Transverse colon (tissue), 4 donors: ENCODE measurements around the gene PRDM11. TPM values are rescaled to one million over a fixed set of nuclear protein-coding genes. Genes with fewer than 3 reads are reported as not detected.
A peak's percentile ranks its signal among the peaks of the same experiment; 100 is the strongest.

ENCODE experiments used
- DNase-seq: peaks from one replicate; pipeline ENCODE4 v3.0.0-alpha.2; 2019
- H3K27ac ChIP-seq, 4 donors: fragments of 200-600 bp; sonication (generic); 2 replicates each; pipeline ENCODE4 v1.5.1; 2016 to 2018; ENCODE audit warnings: inconsistent platforms in 4 of 4
- H3K27me3 ChIP-seq: fragments of 200-600 bp; sonication (generic); 2 replicates; pipeline ENCODE4 v1.5.1; 2017; ENCODE audit warnings: inconsistent platforms
- H3K36me3 ChIP-seq, 4 donors: fragments of 200-600 bp; sonication (generic); 2 replicates each; pipeline ENCODE4 v1.5.1; 2017 to 2019; ENCODE audit warnings: inconsistent platforms in 4 of 4
- H3K4me1 ChIP-seq, 4 donors: fragments of 200-600 bp; sonication (generic); 2 replicates each; pipeline ENCODE4 v1.5.1; 2017 to 2020; ENCODE audit warnings: inconsistent platforms in 4 of 4
- H3K4me3 ChIP-seq, 4 donors: fragments of 200-600 bp; sonication (generic); 1 replicate in 1 of 4; 2 replicates in 3 of 4; pipeline versions ENCODE4 v1.5.1 to v1.6.1; 2017 to 2019; ENCODE audit warnings: inconsistent platforms in 4 of 4
- H3K9me3 ChIP-seq, 2 donors: fragments of 200-600 bp; sonication (generic); 2 replicates each; pipeline ENCODE4 v1.5.1; 2017 to 2019; ENCODE audit warnings: inconsistent platforms in 2 of 2
- CTCF ChIP-seq, 5 experiments: fragments of 200-600 bp in 3 of 5; fragments of 450-650 bp in 2 of 5; sonication (generic) in 3 of 5; IDR thresholded peaks; 1 replicate in 2 of 5; 2 replicates in 3 of 5; pipeline ENCODE4 v1.5.1; 2016 to 2017; ENCODE audit warnings: antibody characterized with exemption in 5 of 5, inconsistent platforms in 3 of 5, mild to moderate bottlenecking in 2 of 5, moderate library complexity in 1 of 5
- EP300 ChIP-seq: sonication (generic); formaldehyde crosslinking; IDR thresholded peaks from one replicate; pipeline ENCODE4 v1.6.1; 2017; ENCODE audit warnings: antibody characterized with exemption, low read depth
- POLR2A ChIP-seq: fragments of 450-650 bp; IDR thresholded peaks from one replicate; pipeline ENCODE4 v1.6.1; 2016; ENCODE audit warnings: antibody characterized with exemption, mild to moderate bottlenecking, moderate library complexity
- POLR2AphosphoS5 ChIP-seq, 3 donors: sonication (generic); formaldehyde crosslinking; IDR thresholded peaks; one replicate each; pipeline ENCODE4 v1.6.1; 2016; ENCODE audit warnings: antibody characterized with exemption in 3 of 3
- WGBS, 2 donors: methylation state at CpG; one replicate each; pipeline ENCODE4 v1.1.5; 2018; ENCODE audit warnings: low coverage in 1 of 2; 5-methylcytosine and 5-hydroxymethylcytosine counted together
- in situ Hi-C, 4 donors: fragments of 200-750 bp; cut with MboI; loops; one replicate each; pipeline versions ENCODE4 v1.15.0 to v1.15.1; 2017; ENCODE audit warnings: low sequenced_read_pairs in 3 of 4, low pct_ligation_motif_present in 1 of 4, low pct_unique_long_range_greater_than_20kb in 1 of 4
- intact Hi-C: fragments of 100-400 bp; cut with DNase I; formaldehyde crosslinking; loops from one replicate; pipeline ENCODE4 v1.15.1; 2023; ENCODE audit warnings: low total_unique reads
- total RNA-seq, 4 donors: library from RNA; depleted of rRNA; stranded (reverse); fragments of >200 nt; gene quantifications; one replicate each; pipeline ENCODE4 v1.1.0, GENCODE V29; 2016

Gene PRDM11
- total RNA-seq, 4 donors from 2014 or later = 5.0 to 11.2 (median 7.9) TPM

- Histone ChIP-seq H3K9me3 (no peaks in the 10 kb centered on the region), H3K27ac (no peak overlapping the region), H3K4me1 (no peaks in the 10 kb centered on the region), H3K4me3 (no peak overlapping the region), H3K27me3 (no peaks in the 10 kb centered on the region), H3K36me3 (no peaks in the 10 kb centered on the region)
- intact Hi-C loops = no loop called here
- no peak for DNase-seq
- TF ChIP-seq POLR2A (no peak), CTCF (IDR thresholded peaks at IDR 0.05) (no peak), POLR2AphosphoS5 (IDR thresholded peaks at IDR 0.05) (no peak), EP300 (no peak)
- in situ Hi-C loops = no loop called here
- WGBS, 2 donors = 97 to 100% methylated on average over 2 to 3 of the region's 3 CpGs
These were observed 41.7 kb downstream of the PRDM11 start for GRCh38 chr11:45188127-45188526.

GRCh38 chr11:45189230-45189629, 42.8 kb downstream of the PRDM11 start:
- no peaks in the 10 kb centered on the region for H3K36me3 ChIP-seq
- no peaks in the 10 kb centered on the region for H3K4me1 ChIP-seq
- H3K9me3 ChIP-seq = no peaks in the 10 kb centered on the region
- 91 to 100% methylated on average over 5 of the region's 5 CpGs for WGBS, 2 donors
- DNase-seq = no peak
- in situ Hi-C loops (no loop called here), intact Hi-C loops (no loop called here)
- TF ChIP-seq POLR2AphosphoS5 (IDR thresholded peaks at IDR 0.05) (no peak), EP300 (no peak), CTCF (IDR thresholded peaks at IDR 0.05) (no peak), POLR2A (no peak)
- no peak overlapping the region for H3K27ac ChIP-seq
- no peak overlapping the region for H3K4me3 ChIP-seq
- H3K27me3 ChIP-seq = no peaks in the 10 kb centered on the region

DNA sequence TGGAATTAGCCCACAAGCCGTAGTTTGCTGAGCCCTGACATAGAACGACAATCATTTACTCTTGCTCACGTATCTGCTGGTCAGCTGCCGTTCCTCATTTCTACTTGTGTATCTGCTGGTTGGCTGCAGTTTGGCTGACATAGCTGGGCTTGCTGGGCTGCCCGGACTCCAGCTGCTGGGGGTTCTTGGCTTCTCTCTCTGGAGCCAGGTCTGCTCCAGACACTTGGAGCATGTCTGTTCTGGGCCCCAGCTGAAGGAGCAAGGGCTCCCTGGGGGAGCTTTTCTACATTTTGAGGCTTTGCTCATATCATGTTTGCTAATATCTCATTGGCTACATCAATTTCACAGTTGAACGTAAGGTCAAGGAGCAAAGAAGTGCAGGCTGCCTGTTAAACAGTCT, 47.3 kb downstream of the PRDM11 start:
- H3K27me3 ChIP-seq = no peaks in the 10 kb centered on the region
- no peaks in the 10 kb centered on the region for H3K36me3 ChIP-seq
- in situ Hi-C loops = no loop called here
- WGBS, 2 donors = 72 to 89% methylated on average over 4 to 6 of the region's 6 CpGs
- H3K4me3 ChIP-seq = no peak overlapping the region
- no peaks in the 10 kb centered on the region for H3K9me3 ChIP-seq
- no peak for DNase-seq
- intact Hi-C loops = loop anchor here (10.0 kb wide), 1 partner anchor 399 kb away; no protein-coding TSS in a partner anchor
- no peak for TF ChIP-seq POLR2AphosphoS5 (IDR thresholded peaks at IDR 0.05)
- no peak for TF ChIP-seq EP300
- TF ChIP-seq POLR2A = no peak
- TF ChIP-seq CTCF (IDR thresholded peaks at IDR 0.05) = no peak
- H3K27ac ChIP-seq = peak overlapping the region in 2 of 4 donors; percentile 20 to 38
- no peaks in the 10 kb centered on the region for H3K4me1 ChIP-seq

- no peak for DNase-seq
- Histone ChIP-seq H3K27me3 (no peaks in the 10 kb centered on the region), H3K4me1 (peaks cover 12 to 21% (median 20%) of the 10 kb centered on the region in 4 donors), H3K36me3 (no peaks in the 10 kb centered on the region), H3K27ac (no peak overlapping the region), H3K4me3 (no peak overlapping the region), H3K9me3 (no peaks in the 10 kb centered on the region)
- in situ Hi-C loops = no loop called here
- intact Hi-C loops = no loop called here
- 69% methylated on average over 6 of the region's 8 CpGs; no CpG with 5 or more reads in 1 of the 2 donors for WGBS, 2 donors
- TF ChIP-seq POLR2A (no peak), CTCF (IDR thresholded peaks at IDR 0.05) (no peak)
These were observed 58.3 kb downstream of the PRDM11 start for GRCh38 chr11:45204761-45205160.
